ENCODE results near the gene AJAP1.
A peak's percentile ranks its signal among the peaks of the same experiment; 100 is the strongest.

The AJAP1 gene

DNA sequence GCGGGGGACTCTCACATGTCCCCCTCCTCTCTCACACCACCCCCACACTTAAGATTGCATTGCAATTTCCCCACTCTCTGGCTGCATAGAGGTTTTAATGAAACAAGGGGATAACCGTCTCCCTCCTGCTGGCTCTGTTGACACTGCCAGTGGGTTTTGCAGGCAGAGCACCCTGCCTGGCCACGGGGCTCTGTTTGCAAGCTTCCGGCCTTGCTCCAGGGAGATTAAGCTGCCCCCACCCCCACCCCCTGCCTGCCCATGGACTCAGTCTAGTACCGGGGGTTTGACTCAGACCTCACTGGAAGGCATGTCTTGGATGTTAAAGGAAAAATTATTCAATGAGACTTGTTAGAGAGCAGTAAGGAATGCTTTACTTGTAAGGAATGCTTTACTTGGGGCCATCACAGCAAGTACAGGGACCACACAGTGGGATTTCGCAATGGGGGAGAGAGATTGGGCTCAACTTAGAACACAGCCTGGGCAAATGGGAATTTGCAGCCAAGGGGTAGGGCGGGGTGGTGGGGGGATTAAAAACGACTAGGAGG, 101.0 kb downstream of the AJAP1 start:
- Histone ChIP-seq H4K8ac (ENCODE audit: low read depth, low read length) (no peak overlapping the region), H3K27ac (ENCODE audit: low read depth, low read length) (peak overlapping the region; percentile 85), H2BK5ac (ENCODE audit: low read length) (peak overlapping the region; percentile 78), H3K56ac (ENCODE audit: low read length) (peak overlapping the region; percentile 49), H3K9ac (ENCODE audit: low read length) (peak overlapping the region; percentile 29), H3K27me3 (ENCODE audit: insufficient read depth, low read length, poor library complexity) (no peaks in the 10 kb centered on the region), H4K5ac (ENCODE audit: low read length) (no peak overlapping the region), H3K4me1 (ENCODE audit: control insufficient read depth, low read depth, low read length) (peaks cover 20% of the 10 kb centered on the region), H3K18ac (ENCODE audit: low read length) (peak overlapping the region; percentile 72), H2BK120ac (ENCODE audit: low read depth, low read length) (peak overlapping the region; percentile 10), H3K4me2 (ENCODE audit: low read length) (peak overlapping the region; percentile 35), H2BK15ac (replicated peaks; ENCODE audit: low read depth) (no peak overlapping the region), H3K36me3 (ENCODE audit: control insufficient read depth, insufficient read depth, low read length) (no peaks in the 10 kb centered on the region), H3K79me2 (ENCODE audit: control insufficient read depth, insufficient read depth, low read length) (no peaks in the 10 kb centered on the region), H3K4me3 (ENCODE audit: low read length) (no peak overlapping the region), H3K79me1 (ENCODE audit: low read length) (no peaks in the 10 kb centered on the region), H3K23ac (ENCODE audit: low read length) (no peak overlapping the region), H3K4ac (ENCODE audit: low read depth, low read length) (peak overlapping the region; percentile 17), H2AK5ac (ENCODE audit: low read length) (no peak overlapping the region)
- peak; percentile 90 for DNase-seq
- no CpG with 5 or more reads among the region's 8 CpGs for WGBS (ENCODE audit: extremely low coverage, insufficient coverage, low lambda C conversion rate)

DNA sequence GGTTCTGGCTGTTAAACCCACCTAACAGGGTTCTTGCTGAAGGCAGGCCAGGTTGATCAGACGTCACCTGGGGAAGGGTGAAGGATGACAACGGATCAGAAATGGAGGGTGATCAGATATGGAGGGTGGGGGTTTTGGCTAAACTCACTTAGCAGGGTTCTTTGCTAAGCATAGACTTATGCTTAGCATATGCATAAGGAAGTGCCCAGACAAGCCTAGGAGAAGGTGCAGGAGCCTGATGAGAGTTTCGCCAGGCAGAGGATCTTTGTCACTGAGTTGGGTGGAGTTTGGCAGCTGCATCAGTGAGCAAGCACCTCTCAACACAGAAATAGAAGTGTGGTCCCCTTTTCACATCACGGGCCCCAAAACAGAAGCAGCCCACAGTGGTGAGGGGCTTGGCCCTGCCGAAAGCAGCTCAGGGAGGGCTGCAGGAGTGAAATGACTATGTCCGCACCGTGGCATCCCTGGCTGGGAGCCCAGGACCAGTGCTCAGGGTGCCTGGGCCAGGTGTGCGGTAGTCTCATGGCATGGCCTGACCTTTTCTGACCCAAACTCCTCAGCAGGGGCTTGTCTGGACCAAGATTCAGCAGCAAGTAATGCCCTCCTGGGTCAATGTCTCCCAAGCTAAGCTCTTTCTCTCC, 101.6 kb downstream of the AJAP1 start:
- Histone ChIP-seq H4K5ac (ENCODE audit: low read length) (no peak overlapping the region), H3K56ac (ENCODE audit: low read length) (peak overlapping the region; percentile 62), H2AK5ac (ENCODE audit: low read length) (peak overlapping the region; percentile 88), H3K4ac (ENCODE audit: low read depth, low read length) (peak overlapping the region; percentile 17), H2BK120ac (ENCODE audit: low read depth, low read length) (peak overlapping the region; percentile 84), H4K8ac (ENCODE audit: low read depth, low read length) (no peak overlapping the region), H3K4me1 (ENCODE audit: control insufficient read depth, low read depth, low read length) (peaks cover 20% of the 10 kb centered on the region), H3K23ac (ENCODE audit: low read length) (peak overlapping the region; percentile 3), H2BK5ac (ENCODE audit: low read length) (peak overlapping the region; percentile 47), H3K4me3 (ENCODE audit: low read length) (no peak overlapping the region), H2BK15ac (replicated peaks; ENCODE audit: low read depth) (peak overlapping the region; percentile 9), H3K36me3 (ENCODE audit: control insufficient read depth, insufficient read depth, low read length) (no peaks in the 10 kb centered on the region), H3K79me2 (ENCODE audit: control insufficient read depth, insufficient read depth, low read length) (no peaks in the 10 kb centered on the region), H3K18ac (ENCODE audit: low read length) (peak overlapping the region; percentile 66), H3K27me3 (ENCODE audit: insufficient read depth, low read length, poor library complexity) (no peaks in the 10 kb centered on the region), H3K27ac (ENCODE audit: low read depth, low read length) (peak overlapping the region; percentile 85), H3K79me1 (ENCODE audit: low read length) (no peaks in the 10 kb centered on the region), H3K4me2 (ENCODE audit: low read length) (no peak overlapping the region), H3K9ac (ENCODE audit: low read length) (peak overlapping the region; percentile 13)
- WGBS (ENCODE audit: extremely low coverage, insufficient coverage, low lambda C conversion rate): no CpG with 5 or more reads among the region's 8 CpGs
- DNase-seq: no peak

DNA sequence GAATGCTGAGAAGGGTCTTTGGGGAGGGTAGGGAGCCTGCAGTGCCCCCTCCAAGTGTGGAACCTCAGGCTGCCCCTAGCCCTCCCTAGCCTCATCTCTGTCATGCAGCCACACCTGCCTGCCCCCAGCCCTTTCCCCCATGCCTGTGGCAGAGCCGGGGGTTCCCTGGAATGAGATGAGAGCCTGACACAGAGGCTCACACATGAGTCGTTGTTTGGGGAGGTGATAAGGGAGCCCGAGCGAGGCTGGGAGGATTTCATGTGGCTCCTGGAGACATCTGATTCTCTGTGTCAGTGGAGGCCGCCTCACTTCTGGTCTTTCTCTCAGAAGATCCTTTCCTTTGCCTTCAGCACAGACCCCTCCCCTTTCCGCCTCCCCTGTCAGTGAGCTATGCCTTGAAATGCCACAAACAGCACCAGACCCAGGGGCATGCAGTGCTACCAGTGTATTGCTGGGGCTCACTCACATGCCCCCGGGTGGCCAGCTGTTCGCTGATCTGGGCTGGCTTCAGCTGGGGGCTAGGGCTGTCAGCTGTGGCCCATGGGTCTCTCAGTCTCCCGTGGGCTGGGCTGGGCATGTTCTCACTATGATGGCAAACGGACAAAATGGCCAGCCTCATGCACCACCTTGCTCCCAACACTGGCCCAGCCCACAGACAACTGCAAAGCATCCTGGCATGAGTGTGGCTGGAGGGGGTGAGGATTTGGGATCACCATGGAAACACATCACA, 102.6 kb downstream of the AJAP1 start:
- no peak overlapping the region for H2BK15ac ChIP-seq (replicated peaks; ENCODE audit: low read depth)
- no peak overlapping the region for H3K9ac ChIP-seq (ENCODE audit: low read length)
- H3K36me3 ChIP-seq (ENCODE audit: control insufficient read depth, insufficient read depth, low read length): no peaks in the 10 kb centered on the region
- H3K4ac ChIP-seq (ENCODE audit: low read depth, low read length): peak overlapping the region; percentile 17
- peak overlapping the region; percentile 22 for H3K27ac ChIP-seq (ENCODE audit: low read depth, low read length)
- H4K5ac ChIP-seq (ENCODE audit: low read length): no peak overlapping the region
- no peaks in the 10 kb centered on the region for H3K27me3 ChIP-seq (ENCODE audit: insufficient read depth, low read length, poor library complexity)
- H2BK5ac ChIP-seq (ENCODE audit: low read length): peak overlapping the region; percentile 17
- no peaks in the 10 kb centered on the region for H3K79me2 ChIP-seq (ENCODE audit: control insufficient read depth, insufficient read depth, low read length)
- peak overlapping the region; percentile 66 for H3K18ac ChIP-seq (ENCODE audit: low read length)
- H4K8ac ChIP-seq (ENCODE audit: low read depth, low read length): no peak overlapping the region
- DNase-seq: peak; percentile 33
- peaks cover 20% of the 10 kb centered on the region for H3K4me1 ChIP-seq (ENCODE audit: control insufficient read depth, low read depth, low read length)
- H3K56ac ChIP-seq (ENCODE audit: low read length): no peak overlapping the region
- no peak overlapping the region for H3K4me3 ChIP-seq (ENCODE audit: low read length)
- no peak overlapping the region for H2BK120ac ChIP-seq (ENCODE audit: low read depth, low read length)
- WGBS (ENCODE audit: extremely low coverage, insufficient coverage, low lambda C conversion rate): no CpG with 5 or more reads among the region's 10 CpGs
- H3K4me2 ChIP-seq (ENCODE audit: low read length): no peak overlapping the region
- H3K79me1 ChIP-seq (ENCODE audit: low read length): no peaks in the 10 kb centered on the region
- H3K23ac ChIP-seq (ENCODE audit: low read length): no peak overlapping the region
- peak overlapping the region; percentile 17 for H2AK5ac ChIP-seq (ENCODE audit: low read length)

DNA sequence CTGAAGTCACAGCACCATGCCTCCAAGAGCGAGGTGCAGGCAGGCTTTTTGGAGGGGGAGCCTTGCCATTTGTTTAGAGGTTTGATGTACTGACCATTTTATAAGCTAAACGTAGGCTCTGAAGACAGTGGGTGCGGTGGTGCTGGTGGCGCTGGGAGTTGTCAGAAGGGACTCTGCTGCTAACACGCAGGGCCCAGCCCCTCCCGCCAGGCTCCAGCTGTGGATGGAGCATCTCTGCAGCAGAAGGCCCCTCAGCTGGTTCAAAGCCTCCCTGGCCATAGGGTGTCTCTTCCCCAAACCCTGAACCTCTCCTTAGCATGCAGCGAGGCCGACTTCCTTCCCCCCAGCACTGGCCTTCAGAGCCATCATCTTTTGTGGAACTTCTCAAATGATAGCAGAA, 105.3 kb downstream of the AJAP1 start:
- no peak overlapping the region for H4K8ac ChIP-seq (ENCODE audit: low read depth, low read length)
- no peak overlapping the region for H2AK5ac ChIP-seq (ENCODE audit: low read length)
- no peaks in the 10 kb centered on the region for H3K36me3 ChIP-seq (ENCODE audit: control insufficient read depth, insufficient read depth, low read length)
- no peak overlapping the region for H3K18ac ChIP-seq (ENCODE audit: low read length)
- H3K9ac ChIP-seq (ENCODE audit: low read length): no peak overlapping the region
- no peak overlapping the region for H3K27ac ChIP-seq (ENCODE audit: low read depth, low read length)
- no peaks in the 10 kb centered on the region for H3K79me1 ChIP-seq (ENCODE audit: low read length)
- H3K56ac ChIP-seq (ENCODE audit: low read length): no peak overlapping the region
- H3K27me3 ChIP-seq (ENCODE audit: insufficient read depth, low read length, poor library complexity): no peaks in the 10 kb centered on the region
- no peak overlapping the region for H3K4ac ChIP-seq (ENCODE audit: low read depth, low read length)
- H3K23ac ChIP-seq (ENCODE audit: low read length): no peak overlapping the region
- no peak overlapping the region for H4K5ac ChIP-seq (ENCODE audit: low read length)
- H2BK15ac ChIP-seq (replicated peaks; ENCODE audit: low read depth): no peak overlapping the region
- no peak overlapping the region for H3K4me2 ChIP-seq (ENCODE audit: low read length)
- DNase-seq: no peak
- H2BK5ac ChIP-seq (ENCODE audit: low read length): no peak overlapping the region
- peaks cover 19% of the 10 kb centered on the region for H3K4me1 ChIP-seq (ENCODE audit: control insufficient read depth, low read depth, low read length)
- no CpG with 5 or more reads among the region's 8 CpGs for WGBS (ENCODE audit: extremely low coverage, insufficient coverage, low lambda C conversion rate)
- H3K4me3 ChIP-seq (ENCODE audit: low read length): no peak overlapping the region
- no peaks in the 10 kb centered on the region for H3K79me2 ChIP-seq (ENCODE audit: control insufficient read depth, insufficient read depth, low read length)
- H2BK120ac ChIP-seq (ENCODE audit: low read depth, low read length): no peak overlapping the region

DNA sequence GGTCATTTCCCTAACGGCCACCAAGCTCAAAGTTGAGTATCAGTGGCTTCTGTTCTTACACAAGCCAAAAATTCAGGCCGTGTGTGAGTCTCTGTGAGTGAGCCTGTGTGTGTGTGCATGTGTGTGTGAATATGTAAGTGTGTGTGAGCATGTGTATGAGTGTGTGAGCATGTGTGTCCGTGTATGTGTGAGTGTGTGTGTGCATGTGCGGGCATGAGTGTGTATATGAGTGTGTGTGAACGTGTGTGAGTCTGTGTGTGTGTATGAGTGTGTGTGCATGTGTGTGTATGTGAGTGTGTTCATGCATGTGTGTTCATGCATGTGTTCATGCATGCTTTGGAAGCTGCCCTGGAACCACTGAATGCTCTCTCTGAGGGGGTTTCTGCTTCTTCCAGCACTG, 105.7 kb downstream of the AJAP1 start:
- no peak overlapping the region for H2BK5ac ChIP-seq (ENCODE audit: low read length)
- no peaks in the 10 kb centered on the region for H3K79me1 ChIP-seq (ENCODE audit: low read length)
- no peak overlapping the region for H3K18ac ChIP-seq (ENCODE audit: low read length)
- H3K56ac ChIP-seq (ENCODE audit: low read length): no peak overlapping the region
- no peak overlapping the region for H4K5ac ChIP-seq (ENCODE audit: low read length)
- no CpG with 5 or more reads among the region's 5 CpGs for WGBS (ENCODE audit: extremely low coverage, insufficient coverage, low lambda C conversion rate)
- H3K4ac ChIP-seq (ENCODE audit: low read depth, low read length): no peak overlapping the region
- H3K4me2 ChIP-seq (ENCODE audit: low read length): no peak overlapping the region
- H2BK120ac ChIP-seq (ENCODE audit: low read depth, low read length): no peak overlapping the region
- no peak overlapping the region for H3K4me3 ChIP-seq (ENCODE audit: low read length)
- H3K27me3 ChIP-seq (ENCODE audit: insufficient read depth, low read length, poor library complexity): no peaks in the 10 kb centered on the region
- peaks cover 14% of the 10 kb centered on the region for H3K4me1 ChIP-seq (ENCODE audit: control insufficient read depth, low read depth, low read length)
- no peak overlapping the region for H3K23ac ChIP-seq (ENCODE audit: low read length)
- no peak overlapping the region for H2AK5ac ChIP-seq (ENCODE audit: low read length)
- no peak overlapping the region for H3K27ac ChIP-seq (ENCODE audit: low read depth, low read length)
- H3K36me3 ChIP-seq (ENCODE audit: control insufficient read depth, insufficient read depth, low read length): no peaks in the 10 kb centered on the region
- H2BK15ac ChIP-seq (replicated peaks; ENCODE audit: low read depth): no peak overlapping the region
- H3K9ac ChIP-seq (ENCODE audit: low read length): no peak overlapping the region
- DNase-seq: no peak
- no peaks in the 10 kb centered on the region for H3K79me2 ChIP-seq (ENCODE audit: control insufficient read depth, insufficient read depth, low read length)
- no peak overlapping the region for H4K8ac ChIP-seq (ENCODE audit: low read depth, low read length)
